ENCODE measurements around the gene SYT1.
A peak's percentile ranks its signal among the peaks of the same experiment; 100 is the strongest.

The SYT1 gene

DNA sequence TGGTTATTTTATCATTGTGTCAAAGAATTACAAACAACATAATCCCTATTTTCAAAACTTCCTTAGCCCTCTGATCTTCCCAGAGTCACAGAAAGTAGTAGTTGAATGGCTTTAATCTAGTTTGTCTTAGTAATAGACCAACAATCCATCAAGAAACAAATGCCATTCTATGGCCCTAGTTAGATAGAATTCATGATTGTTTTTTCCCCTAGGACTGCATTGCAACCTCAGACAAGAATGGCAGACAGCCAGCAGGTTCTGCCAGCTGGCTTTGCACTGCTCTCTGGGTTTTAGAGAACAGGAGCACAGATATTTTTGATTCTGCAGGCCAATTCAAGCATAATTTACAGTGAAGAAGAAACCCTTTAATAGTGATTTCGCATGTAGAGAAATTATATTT lies 33.8 kb downstream of the SYT1 start:
- DNase-seq = peak; percentile 86

DNA sequence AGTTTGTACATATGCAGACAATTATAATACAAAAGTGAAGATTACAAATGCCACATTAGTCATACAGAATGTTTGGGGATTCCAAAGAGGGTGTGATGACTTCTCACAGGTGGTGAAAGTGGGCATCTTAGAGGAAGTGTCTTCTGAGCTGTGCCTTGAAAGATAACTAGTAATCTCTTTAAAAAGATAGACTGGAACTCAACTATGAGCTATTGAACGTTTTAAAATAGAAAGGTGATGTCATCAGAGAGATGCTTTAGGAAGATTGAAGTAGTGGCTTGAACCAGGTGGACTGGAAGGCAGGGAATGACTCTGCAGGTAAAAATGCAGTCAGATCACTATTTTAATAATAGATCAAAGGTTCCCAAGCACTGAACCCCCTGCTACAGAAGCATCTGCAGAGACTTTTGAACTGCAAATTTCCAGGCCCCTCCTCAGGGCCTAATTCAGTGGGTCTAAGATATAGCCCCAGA lies 50.3 kb downstream of the SYT1 start:
- DNase-seq = no peak

DNA sequence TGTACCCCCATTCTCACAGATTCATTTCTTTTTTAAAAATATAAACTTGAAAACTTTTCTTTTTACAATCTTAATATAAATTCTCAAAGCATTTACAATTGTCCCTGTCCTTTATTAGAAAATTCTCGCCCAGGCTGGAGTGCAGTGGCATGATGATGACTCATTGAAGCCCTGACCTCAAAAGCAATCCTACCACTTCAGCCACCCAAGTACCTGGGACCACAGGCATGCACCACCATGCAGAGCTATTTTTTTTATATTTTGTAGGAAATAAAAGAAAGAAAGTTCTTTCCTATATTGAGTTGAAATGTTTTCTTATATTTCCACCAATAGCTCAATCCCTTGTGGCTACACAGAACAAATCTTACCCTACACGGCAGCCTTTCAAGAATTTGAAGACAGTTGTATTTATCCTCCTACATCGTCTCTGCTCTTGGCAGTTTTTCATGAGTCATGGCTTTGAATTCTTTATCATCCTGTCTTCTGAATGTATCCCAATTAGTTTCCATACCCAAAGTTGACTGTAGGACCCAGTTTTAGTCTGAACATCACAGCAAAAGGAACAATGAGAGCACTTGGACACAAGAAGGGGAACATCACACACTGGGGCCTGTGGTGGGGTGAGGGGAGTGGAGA lies 52.4 kb downstream of the SYT1 start:
- DNase-seq = no peak

DNA sequence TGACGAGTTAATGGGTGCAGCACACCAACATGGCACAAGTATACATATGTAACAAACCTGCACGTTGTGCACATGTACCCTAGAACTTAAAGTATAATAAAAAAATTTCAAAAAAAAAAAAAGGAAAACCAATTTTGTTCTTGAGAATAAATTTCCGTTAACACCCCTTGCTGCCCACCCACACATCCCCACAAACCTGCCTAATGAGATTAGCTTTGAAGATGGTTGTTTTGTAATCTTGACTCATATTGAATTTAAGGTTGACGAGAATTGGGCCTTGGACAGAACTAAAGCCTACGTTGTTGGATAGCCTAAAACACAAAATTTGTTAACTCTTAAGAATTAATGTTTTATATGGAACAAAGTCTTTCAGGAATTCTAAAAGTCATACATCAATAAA lies 52.9 kb downstream of the SYT1 start:
- DNase-seq = no peak

DNA sequence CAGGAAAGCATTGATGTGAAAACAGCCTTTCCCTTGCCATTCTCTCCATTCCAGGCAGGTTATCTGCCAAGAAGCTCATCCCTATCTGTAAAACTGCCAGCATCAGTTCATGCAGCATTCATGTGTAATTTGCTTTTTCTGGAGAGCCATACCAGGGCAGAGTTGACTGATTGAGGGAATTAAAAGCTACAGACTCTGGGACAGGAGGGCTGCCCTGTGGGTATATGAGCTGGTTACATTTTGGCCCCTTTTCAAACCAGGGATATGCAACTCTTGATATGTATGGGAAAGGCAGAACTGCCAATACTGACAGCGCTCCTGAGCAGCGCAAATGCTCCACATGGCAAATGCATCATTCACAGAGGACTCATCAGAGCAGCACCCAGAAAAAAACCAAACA lies 53.7 kb downstream of the SYT1 start:
- no peak for DNase-seq

DNA sequence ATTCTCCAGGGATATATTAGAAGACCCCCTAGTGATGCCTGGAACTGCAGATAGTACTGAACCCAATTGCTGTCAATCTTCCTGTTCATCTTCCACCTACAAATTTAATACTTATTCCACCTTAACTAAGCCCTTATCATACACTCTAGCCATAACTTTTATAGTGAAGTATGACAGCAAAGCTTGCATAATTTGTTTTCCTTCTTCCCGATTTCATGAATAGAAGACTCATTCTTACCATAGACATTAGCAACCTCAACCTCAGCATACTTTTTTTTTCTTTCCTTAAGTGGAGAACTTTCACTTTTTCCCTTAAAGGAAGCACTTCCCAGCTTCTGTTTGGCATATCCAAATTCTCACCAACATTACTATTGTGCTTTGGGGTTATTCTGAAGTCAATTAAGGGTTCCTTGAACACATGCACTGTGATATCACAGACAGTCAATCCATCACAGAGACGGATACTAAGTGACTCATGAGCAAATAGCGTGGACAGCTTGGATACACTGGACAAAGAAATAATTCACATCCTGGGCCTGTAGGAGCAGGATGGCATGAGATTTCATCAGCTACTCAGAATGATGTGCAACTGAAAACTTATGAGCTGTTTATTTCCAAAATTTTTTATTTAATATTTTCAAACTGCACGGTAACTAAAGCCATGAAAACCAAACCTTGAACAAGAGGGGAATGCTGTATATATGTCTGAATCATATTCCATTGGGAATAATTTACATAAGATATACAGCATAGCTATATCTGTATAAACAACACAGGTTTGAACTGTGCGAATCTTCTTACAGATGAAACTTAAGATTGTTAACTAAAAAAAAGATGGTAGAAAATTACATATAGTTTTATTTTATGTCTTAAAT lies 63.9 kb downstream of the SYT1 start:
- DNase-seq = no peak

DNA sequence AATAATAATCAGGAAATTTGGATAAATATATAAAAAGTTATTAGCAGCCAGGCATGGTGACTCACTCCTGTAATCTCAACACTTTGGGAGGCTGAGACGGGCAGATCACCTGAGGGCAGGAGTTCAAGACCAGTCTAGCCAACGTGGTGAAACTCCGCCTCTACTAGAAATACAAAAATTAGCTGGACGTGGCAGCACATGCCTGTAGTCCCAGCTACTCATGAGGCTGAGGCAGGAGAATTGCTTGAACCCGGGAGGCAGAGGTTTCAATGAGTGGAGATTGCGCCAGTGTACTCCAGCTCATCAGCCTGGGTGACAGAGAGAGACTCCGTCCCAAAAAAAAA lies 64.5 kb downstream of the SYT1 start:
- DNase-seq = no peak

DNA sequence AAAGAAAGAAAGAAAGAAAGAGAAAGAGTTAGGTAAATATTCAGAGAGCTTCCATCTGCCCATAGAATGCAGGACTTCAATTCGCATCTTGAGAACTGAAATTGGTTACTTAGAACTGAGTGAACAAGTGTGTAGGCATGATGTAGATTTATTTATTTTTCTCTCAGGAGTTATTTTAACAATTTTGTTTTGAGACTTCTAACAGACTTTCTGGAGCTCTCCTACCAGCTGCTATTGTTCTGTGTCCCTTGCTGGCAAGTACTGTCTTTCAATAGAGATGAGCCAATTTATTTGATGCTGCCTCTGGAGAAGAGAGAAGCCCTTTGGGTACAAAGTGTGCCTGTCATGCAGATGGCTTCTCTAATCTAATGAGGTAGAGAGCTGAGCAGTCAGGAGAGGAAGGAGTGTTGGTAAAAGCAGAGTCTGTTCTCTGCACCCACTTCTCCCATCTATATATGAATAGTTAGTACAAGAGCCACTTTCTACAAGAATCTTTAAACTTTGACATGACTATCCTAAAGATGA lies 67.0 kb downstream of the SYT1 start:
- no peak for DNase-seq

DNA sequence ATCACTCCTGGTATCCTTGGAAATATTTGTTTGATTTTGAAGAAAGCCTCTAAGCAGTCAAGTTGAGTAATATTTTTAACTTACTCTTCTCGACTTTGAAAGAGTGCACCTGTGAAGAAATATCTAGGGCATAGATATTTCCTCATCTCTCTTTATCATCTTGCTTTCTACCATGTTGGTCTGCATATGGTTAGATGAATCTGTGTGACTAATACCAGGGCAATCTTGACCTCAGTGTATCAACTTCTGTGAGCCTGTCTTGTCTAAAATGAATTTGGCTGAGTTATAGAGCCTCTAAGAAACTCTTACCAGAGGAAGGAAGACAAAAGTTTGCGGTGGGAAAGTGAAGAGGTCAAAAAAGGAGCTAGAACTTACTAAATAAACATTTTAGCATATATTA lies 68.4 kb downstream of the SYT1 start:
- DNase-seq = no peak

DNA sequence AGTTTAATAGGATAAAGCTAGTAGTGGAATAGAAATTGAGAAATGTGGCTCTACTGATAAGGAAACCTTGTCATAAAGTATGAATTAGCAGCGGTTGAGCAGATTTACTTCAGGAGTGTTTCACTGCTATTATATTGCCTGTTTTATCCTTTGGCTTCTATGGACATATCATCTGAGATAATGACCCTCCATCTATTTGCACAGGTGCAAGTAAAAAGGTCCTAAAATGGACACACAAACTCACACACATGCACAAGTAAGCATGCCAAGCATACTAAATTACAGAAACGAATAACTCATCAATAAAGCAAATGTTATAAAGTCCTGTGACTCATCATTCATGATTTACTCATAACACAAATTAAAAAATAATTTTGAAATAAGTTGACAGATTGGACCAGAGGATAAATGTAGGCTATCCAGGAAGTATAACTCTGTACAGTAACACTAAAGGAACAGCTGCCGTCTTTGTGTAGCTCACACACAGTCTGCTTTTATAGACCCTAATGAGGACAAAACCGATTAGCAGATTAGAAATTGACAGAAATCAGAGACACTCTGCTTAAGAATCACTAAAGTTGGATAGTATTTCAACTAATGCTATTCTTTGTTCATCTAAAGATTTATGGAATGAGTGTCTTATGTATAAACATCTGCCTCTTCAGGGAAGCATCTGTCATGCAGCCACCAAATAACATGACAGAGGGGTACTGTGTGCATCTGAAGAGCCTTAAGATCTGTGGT lies 73.9 kb downstream of the SYT1 start:
- DNase-seq = peak; percentile 39

DNA sequence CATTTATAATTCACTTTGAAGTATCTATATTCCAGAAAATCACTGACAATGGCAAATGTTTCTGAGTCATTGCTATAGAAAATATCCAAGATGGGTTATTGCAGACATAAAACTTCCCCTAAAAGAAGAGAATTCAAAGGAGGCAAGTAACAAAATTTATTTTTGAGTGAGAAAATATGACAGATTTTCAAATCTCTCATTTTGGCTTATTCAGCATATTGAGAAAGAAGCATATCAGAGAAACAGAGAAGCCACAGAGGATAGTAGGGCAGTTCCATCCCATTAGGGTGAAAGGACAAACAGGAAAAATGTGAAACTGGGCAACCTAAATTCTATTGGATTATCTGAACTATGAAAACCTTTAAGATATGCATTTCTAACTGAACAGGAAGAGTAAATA lies 85.0 kb downstream of the SYT1 start:
- DNase-seq = no peak

DNA sequence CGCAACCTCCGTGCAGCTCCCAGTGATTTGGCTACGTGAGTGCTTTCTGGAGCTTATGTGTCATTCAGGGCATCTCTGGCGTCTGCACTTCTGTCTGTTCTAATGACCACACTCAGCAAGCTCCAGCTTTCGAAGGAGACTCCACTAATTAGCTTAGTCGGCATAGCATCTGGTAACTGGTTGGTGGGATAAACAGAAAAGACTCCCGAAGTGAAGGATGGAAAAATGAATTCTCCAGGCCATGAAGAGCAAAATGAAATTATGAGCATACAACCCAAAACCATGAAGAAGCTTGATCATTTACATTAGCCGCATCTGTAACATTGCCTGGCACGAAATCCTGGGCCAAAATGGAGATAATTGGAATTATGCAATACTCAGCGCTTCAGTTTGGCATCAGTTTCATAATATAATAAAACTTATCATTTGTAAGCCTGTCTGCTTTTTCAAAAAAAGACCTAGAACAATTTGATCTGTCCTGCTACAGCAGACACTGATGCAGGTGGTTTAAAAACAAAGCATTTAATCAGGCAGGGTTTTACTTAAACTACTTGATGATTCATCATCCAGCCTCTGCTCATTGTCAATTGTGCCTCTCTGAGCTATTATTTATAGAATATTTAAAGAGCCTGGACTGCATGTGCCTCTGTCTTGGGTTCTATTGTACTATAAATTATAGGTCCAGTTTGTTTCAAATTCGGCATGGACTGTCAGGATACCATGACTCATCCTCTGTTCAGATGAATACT lies 87.4 kb downstream of the SYT1 start:
- no peak for DNase-seq

DNA sequence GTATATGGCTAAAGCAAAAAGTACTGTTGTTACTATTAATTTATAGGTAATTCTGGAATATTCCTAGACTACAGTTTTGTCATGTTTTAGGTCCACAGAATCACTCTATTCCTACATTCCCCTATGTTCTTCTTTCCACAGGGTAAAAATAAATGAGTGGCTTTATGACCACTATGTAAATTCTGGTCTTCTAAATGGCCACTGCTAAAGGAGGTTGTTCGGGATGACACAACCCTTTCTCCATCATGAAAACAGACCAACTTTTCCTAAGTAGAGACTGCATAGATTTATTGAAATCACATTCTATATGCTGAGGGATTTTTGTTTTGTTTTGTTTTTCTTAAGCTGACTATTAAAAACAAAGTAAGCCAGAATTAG lies 88.0 kb downstream of the SYT1 start:
- no peak for DNase-seq

DNA sequence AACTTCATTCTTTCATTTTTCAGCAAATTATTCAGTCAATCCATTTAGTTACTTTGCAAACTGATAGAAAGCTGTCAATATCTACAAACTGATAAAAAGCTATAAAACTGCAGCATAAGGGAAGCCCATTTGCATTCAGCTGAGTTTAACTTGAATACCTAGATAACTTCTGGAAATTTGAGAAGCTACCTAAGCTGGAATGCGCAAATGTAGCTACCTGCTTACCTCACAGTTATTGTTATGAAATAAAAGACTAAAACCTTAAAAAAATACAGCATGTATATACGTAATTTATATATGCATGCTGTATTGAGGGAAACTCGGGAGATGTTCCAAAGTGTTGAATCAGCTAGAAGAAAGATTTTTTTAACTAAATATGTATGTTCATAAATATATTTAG lies 94.4 kb downstream of the SYT1 start:
- no peak for DNase-seq

DNA sequence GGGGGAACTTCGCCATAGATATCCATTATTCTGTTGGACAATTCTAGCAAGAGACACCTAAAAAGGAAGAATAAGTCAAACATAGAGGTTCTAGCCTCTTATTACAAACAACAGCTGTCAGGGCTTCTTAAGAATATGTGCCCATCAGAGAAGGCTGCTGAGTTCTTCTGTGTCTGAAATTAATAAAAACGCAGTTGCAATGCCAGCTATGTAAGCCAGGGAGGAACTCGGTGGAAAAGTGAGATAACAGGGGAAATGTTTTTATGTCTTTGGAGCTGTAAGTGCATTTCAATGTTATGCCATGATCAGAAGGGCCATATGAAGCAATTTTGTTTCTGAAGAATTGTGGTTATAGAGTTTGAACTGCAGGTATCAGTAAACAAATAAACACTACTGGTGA lies 95.0 kb downstream of the SYT1 start:
- DNase-seq = no peak

DNA sequence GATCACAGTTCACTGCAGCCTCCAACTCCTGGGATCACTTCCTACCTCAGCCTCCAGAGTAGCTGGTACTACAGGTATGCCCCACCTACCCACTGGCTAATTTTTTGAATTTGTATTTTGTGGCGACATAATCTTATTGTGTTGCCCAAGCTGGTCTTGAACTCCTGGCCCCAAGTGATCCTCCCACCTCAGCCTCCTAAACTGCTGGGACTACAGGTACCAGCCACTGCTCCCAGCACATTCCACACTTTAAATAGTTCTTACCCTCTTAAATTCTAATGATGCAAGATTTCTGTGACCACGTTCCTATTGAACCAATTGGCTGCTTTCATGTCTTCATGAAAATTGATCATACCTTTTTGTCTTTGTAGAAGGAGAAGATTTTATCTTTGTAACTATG lies 96.6 kb downstream of the SYT1 start:
- no peak for DNase-seq

DNA sequence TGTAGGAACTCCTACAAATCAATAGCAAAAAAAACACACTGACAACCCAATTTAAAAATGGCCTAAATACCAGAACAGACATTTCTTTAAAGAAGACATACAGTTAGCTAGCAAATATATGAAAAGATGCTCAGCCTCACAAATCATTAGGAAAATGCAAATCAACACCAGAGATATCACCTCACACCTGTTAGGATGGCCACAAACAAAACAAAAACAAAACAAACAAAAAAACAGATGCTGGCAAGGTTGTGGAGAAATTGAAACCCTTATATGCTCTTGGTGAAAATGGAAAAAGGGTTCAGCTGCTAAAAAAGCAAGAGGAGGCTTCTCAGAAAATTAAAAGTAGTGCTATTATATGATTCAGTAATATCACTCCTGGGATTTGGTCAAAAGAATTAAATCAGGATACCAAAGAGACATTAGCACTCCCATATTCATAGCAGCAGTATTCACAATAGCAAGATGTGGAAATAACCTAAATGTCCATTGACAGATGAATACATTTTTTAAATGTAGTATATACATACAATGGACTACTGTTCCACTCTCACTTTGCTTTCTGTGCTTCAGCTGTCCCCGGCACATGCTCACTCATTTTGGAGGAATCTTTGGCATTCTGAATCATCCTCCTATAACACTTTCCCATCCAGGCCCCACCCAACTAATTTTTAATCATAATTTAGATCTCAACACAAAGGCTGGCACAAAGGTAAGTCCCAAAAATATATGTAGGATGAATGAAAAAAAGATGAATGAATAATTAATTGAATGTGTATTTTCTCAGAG lies 99.1 kb downstream of the SYT1 start:
- DNase-seq = no peak

DNA sequence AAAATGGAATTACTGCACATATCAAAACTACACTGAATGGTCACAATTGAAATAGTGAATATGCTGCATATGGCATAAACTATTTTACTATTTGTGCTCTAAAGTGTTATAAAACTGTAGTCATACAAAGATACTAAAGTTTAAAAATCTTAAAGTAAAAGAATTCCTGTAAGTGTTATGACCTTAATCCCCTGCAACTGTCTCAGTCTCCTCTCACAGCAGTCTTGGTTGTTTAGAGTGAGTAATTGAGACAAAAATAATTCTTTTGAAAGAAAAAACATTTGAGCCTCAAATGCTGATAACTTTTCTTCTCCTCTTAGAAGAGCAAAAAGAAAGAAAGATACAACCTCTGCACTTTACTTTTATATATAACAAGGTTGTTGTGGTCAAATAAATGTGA lies 99.9 kb downstream of the SYT1 start:
- no peak for DNase-seq

DNA sequence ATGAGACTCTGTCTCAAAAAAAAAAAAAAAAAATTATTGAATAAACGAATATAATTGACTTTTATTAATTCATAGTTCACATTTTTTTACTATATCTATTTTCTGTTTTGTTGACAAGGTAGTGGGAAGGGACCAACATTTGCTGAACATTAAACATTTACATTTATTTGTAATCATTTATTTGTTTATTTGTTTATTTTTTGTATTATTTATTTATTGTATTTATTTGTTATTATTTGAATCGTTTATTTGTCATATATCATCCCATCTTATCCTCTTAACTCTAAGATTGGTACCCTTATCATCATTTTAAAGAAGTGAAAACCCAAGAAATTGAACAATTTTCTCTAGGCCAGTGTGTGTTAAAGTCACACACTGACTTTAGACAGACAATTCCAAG lies 101.5 kb downstream of the SYT1 start:
- DNase-seq = no peak

DNA sequence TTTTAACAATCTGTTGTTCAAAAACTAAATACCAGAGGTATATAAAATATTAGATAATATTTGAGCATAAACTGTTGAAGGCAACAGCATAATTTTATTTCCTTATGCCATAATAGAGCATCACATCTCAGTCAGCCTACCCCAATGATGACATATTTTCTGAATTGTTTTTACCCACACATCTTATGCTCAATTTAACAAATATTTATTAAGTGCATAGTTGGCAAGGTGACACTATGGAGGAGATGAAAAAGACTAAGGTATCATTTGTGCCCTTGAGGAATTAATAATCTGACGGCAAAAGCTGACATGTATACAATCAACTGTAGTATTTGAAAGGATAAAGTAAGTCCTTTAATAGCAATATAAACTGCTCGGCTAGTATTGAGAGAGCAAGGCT lies 102.4 kb downstream of the SYT1 start:
- DNase-seq = no peak

DNA sequence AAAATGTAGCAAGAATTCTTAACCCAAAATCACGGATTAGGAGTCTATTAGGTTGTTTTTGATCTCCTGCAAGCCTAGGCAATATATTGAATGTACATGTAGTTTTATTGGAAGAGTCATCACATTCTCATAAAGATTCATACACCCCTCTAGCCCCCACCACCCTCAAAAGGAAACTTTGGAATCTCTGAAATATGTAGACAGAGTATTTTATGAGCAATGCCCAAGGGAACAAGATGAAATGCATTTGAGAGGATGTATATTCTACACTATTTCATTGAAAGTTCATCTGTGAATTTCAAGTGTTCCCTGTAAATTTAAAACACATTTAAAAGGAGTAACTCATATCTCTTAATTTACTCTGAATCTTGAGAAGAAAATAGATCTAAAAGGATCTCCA lies 103.7 kb downstream of the SYT1 start:
- no peak for DNase-seq

DNA sequence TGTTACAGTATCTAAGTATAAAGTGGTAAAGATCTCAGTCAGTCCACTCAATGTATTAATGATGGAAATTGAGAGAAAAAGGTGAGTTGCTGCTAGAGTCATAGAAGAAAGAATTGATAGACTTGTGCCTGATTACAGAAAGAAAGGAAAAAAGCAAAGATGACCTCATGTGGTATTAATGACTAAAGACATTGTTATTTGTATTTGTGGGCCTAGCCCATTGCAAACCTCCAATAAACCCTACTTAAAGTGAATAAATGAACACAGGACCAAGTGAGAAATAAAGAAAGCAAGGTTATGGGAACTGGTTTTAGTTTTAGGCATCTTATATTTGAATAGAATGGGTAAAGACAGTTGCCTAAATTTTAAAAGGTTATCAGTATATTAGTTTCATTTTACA lies 105.5 kb downstream of the SYT1 start:
- no peak for DNase-seq

All from NCI-H1694 (cell line).